GM18508 (cell line): Measurements from ENCODE around the gene TOMM6.

ENCODE experiments used
- ATAC-seq: cut with Tn5 transposase; IDR thresholded peaks from one replicate; pipeline ENCODE4 v1.9.1; 2021; ENCODE audit warnings: moderate number of reproducible peaks; ENCODE audit not compliant: insufficient read depth, unreplicated experiment

TOMM6 gene

DNA sequence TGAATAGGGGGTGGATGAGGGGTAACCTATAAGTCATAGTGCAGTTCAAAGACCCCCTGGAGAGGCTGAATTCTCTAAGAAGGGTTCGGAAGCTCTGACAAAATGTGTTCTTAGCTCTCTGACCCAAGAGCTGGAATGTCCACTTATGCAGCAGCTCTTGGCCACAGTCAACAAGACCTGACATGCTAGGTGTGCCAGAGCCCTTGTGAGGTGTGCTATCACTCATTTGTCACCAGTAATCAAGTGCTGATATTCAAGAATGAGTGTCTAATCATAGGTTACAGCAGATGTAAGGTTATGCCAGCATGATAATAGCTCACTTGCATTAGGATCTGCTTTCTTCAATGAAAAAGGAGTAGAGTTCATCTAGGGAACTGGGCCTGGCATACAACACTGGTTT is 28.1 kb downstream of the TOMM6 start:
- ATAC-seq, result no peak

DNA sequence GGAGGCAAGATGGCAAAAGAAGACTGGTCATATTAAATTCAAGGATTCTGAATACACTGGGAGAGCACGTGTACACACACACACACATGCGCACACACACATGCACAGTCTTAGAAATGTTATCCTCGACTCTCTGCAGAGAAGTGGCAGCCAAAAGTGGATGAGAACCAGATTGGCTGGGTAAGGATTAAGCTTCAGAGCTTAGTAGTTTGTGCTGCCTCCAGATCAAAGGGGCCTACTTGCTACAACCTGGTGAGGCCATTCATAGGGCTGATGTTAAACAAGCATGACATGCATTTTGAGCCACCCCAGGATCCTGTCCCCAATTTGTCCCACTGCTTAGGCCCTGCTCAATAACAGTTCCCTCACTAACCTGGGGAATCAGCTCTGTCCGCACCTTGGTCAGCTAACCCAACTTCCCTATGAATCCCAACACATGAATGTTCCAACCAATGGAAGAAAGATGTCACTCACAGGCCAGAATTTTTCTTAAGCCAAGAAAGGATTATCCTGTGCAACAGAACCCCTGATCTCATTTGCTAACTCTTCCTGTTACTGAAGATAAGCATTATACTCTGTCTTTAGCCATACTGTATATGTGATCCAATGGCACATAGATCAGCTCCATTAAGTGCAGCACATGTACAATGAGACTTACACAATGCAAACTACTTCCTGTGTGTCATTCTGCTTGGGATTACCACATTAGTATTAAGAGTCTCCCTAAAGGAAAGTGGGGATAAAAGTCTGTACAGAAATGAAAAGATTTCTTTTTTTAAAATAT is 31.0 kb downstream of the TOMM6 start:
- no peak for ATAC-seq

DNA sequence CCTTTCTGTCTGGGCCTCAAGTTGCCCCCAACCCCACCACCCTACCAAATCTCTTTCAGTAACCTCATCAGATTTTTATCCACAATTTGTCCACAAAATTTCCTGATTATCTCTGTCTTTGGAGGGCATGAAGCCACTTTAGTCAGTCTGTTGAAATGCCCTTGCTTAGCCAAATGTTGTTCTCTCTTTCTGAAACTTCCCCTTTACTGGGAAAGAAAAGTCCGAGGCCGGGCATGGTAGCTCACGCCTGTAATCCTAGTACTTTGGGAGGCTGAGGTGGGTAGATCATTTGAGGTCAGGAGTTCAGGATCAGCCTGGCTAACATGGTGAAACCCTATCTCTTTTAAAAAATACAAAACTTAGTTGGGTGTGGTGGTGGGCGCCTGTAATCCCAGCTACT is 33.8 kb downstream of the TOMM6 start:
- ATAC-seq, result no peak

DNA sequence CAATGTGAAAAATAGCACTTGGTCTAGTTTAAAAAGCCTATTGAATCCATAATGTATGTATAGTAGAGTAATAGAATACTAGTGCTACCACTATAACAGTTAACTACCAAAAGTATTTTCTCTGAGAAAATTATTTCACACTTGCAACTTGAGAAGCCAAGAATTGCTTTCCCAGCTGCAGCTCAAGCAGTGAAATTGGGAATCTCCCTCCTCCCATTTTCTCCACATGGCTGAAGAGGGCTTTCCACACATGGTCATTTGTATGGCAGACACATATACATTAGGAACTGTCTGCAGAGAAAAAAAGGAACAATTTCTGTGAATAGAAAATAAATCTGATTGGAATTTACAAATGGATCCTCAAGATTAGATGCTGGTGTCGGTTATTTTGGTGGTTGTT is 34.5 kb downstream of the TOMM6 start:
- ATAC-seq, result no peak

DNA sequence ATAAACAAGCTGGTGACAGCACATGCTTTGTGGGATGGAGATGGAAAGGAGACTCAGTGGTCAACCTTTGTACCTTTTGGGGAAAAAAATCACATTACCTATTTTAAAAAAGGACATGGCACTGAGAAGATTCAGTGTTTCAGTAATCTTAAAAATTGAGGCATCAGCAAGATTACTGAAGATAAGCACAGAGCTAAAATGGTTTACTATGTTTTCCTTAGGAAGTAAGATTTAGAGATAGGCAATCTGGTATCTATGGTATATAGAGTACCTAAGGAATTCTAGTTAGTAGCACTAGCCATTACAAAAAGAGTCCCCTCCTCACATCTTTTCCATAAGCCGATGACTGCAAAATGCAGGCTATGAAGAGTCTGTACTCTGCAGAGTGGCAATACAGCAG is 35.7 kb downstream of the TOMM6 start:
- ATAC-seq, result no peak

DNA sequence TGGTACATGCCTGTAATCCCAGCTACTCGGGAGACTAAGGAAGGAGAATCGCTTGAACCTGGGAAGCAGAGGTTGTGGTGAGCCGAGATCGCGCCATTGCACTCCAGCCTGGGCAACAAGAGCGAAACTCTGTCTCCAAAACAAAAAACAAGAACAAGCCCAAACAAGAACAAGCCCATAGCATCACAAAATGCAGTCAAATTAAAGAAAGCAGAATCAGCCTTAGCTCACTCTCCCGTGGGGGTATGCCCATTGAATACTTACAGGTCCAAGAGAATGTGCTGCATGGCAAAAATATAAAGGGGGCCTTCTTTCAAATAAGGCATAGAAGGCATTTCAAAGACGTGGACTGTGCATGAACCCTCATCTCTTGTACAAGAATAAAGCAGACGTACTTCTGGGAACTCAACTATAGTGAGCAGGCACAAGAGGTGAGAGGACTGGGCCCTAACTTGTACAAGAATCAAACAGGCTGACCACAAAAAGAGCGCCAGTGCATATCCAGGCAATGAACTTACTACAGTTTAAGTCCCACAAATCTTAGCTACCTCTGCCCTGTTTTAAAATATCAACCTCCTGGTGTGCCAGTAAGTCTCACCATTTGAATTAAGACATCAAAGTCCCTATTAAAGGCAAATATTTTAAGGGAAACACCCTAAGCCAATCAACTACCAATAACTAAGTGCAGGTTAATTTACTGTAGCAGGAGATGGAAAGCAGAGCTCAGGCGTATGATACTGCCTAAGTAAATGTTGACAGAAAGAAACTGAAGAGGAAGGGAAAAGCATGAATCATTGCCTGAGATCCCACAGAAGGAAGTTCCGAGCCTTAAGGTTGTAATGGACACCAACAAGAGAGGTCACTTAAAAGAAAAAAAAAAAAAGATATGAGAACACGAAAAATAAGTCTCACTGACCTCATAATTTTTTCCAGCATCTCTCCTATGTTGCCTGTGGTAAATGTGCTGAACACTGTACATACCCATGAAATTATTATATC is 37.4 kb downstream of the TOMM6 start:
- no peak for ATAC-seq

DNA sequence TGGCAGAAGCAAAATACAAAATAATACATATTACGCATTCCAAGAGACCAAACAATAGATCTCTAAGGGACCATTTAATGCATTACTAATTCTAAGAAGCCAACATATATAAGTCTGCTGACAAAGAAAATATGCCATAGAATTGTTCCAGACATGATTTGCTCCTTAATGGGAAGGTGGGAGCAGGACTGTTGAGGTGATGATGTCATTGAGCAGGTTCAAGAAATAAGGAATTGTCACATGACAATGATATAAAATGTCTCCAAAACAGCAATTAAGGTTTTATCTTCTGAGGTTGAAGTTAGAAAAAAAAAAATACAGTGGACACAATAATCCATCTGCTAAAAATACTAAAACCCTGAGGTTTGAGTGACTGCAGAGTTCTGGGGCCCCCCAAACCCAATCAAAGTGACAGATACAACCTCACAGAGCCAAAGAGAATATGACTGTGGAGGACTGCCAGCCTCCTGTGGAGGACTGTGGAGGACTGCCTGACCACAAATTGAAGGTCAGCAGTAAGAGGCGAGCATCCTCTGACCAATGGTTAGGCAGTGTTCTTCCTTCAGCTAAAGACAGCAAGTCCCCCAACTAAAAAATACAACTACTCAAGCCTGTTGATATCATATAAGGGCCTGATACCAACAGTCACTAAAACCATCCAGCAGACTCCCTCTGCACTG is 39.0 kb downstream of the TOMM6 start:
- no peak for ATAC-seq

DNA sequence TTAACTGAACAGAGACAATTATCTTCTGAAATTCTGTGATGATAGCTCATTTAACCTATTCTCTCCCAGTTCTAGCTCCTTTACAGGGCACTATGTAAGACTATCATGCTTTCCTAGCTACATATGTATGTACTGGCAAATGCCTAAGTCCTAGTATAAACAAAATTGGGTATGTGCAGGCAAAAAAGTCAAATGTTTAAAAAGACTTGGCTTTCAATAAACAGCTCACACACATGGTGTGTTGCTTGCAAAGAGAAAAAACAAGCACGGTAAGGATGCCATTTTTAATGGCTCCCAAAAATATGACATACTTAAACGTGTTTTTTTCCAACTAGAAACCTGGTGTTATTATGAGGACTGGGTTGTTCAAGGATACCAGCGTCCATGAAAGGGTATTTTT is 44.8 kb downstream of the TOMM6 start:
- ATAC-seq, result no peak

DNA sequence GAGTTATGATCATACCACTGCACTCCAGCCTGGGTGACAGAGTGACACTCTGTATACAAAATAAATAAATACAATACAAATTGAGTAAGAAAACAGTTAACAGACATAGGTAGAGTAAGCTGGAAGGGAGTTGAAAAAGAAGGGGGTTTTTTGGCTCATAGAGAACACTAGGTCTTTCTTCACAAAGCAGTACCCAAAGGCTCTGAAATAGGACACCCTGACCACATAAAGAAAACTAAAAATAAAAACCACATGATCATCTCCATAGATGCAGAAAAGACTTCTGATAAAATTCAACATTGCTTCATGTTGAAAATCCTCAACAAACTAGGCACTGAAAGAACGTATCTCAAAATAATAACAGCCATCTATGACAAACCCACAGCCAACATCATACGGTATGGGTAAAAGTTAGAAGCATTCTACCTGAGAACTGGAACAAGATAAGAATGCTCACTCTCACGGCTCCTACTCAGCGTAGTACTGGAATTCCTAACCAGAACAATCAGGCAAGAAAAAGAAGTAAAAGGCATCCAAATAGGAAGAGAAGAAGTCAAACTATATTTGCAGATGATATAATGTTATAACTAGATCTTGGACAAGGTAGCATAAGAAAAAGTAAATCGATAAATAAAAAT is 48.6 kb downstream of the TOMM6 start:
- ATAC-seq, result no peak

DNA sequence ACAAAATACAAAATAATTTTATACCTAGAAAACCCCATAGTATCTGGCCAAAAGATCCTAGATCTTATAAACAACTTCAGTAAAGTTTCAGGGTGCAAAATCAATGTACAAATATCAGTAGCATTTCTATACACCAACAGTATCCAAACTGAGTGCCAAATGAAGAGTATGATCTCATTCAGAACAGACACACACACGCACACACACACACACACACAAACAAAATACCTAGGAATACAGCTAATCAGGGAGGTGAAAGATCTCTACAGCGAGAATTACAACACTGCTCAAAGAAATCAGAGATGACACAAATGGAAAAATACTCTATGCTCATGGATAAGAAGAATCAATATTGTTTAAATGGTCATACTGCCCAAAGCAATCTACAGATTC is 49.2 kb downstream of the TOMM6 start:
- no peak for ATAC-seq
